ENCODE data around the gene VPS39.

VPS39 gene

GRCh38 chr15:42214600-42214999 lies 6.5 kb upstream of the VPS39 start:
- TF ChIP-seq GATA3 (IDR thresholded peaks at IDR 0.05; ENCODE audit: low read depth, low read length): no peak
- TF ChIP-seq GATA2 (IDR thresholded peaks at IDR 0.05; ENCODE audit: low read depth, low read length): no peak

- TF ChIP-seq GATA3 (IDR thresholded peaks at IDR 0.05; ENCODE audit: low read depth, low read length): no peak
- TF ChIP-seq GATA2 (IDR thresholded peaks at IDR 0.05; ENCODE audit: low read depth, low read length): no peak
Observed at GRCh38 chr15:42213511-42213910, 5.4 kb upstream of the VPS39 start.

- TF ChIP-seq GATA2 (IDR thresholded peaks at IDR 0.05; ENCODE audit: low read depth, low read length) (no peak), GATA3 (IDR thresholded peaks at IDR 0.05; ENCODE audit: low read depth, low read length) (no peak)
Observed at GRCh38 chr15:42210696-42211095, 2.6 kb upstream of the VPS39 start.

- TF ChIP-seq GATA2 (IDR thresholded peaks at IDR 0.05; ENCODE audit: low read depth, low read length) (no peak), GATA3 (IDR thresholded peaks at IDR 0.05; ENCODE audit: low read depth, low read length) (no peak)
Observed at GRCh38 chr15:42206406-42206805, 1.7 kb downstream of the VPS39 start.

GRCh38 chr15:42203891-42204290 lies 4.2 kb downstream of the VPS39 start:
- TF ChIP-seq GATA3 (IDR thresholded peaks at IDR 0.05; ENCODE audit: low read depth, low read length) (no peak), GATA2 (IDR thresholded peaks at IDR 0.05; ENCODE audit: low read depth, low read length) (no peak)

GRCh38 chr15:42202653-42203052 lies 5.5 kb downstream of the VPS39 start:
- peak; percentile 39; the same call in 1 of the 2 replicates for TF ChIP-seq GATA2 (IDR thresholded peaks at IDR 0.05; ENCODE audit: low read depth, low read length)
- TF ChIP-seq GATA3 (IDR thresholded peaks at IDR 0.05; ENCODE audit: low read depth, low read length): 0 out of 2 replicates have a peak, but pooled peaks have one; percentile 19

- TF ChIP-seq GATA2 (IDR thresholded peaks at IDR 0.05; ENCODE audit: low read depth, low read length): no peak
- no peak for TF ChIP-seq GATA3 (IDR thresholded peaks at IDR 0.05; ENCODE audit: low read depth, low read length)
Observed at GRCh38 chr15:42201801-42202200, 6.3 kb downstream of the VPS39 start.

GRCh38 chr15:42199126-42199525 lies 9.0 kb downstream of the VPS39 start:
- TF ChIP-seq GATA3 (IDR thresholded peaks at IDR 0.05; ENCODE audit: low read depth, low read length): no peak
- TF ChIP-seq GATA2 (IDR thresholded peaks at IDR 0.05; ENCODE audit: low read depth, low read length): no peak

GRCh38 chr15:42198516-42198915 lies 9.6 kb downstream of the VPS39 start:
- TF ChIP-seq GATA3 (IDR thresholded peaks at IDR 0.05; ENCODE audit: low read depth, low read length) (no peak), GATA2 (IDR thresholded peaks at IDR 0.05; ENCODE audit: low read depth, low read length) (no peak)

GRCh38 chr15:42194513-42194912 lies 13.6 kb downstream of the VPS39 start:
- TF ChIP-seq GATA2 (IDR thresholded peaks at IDR 0.05; ENCODE audit: low read depth, low read length) (no peak), GATA3 (IDR thresholded peaks at IDR 0.05; ENCODE audit: low read depth, low read length) (no peak)

GRCh38 chr15:42193383-42193782 lies 14.7 kb downstream of the VPS39 start:
- no peak for TF ChIP-seq GATA3 (IDR thresholded peaks at IDR 0.05; ENCODE audit: low read depth, low read length)
- TF ChIP-seq GATA2 (IDR thresholded peaks at IDR 0.05; ENCODE audit: low read depth, low read length): no peak

GRCh38 chr15:42191610-42192346 lies 16.3 kb downstream of the VPS39 start:
- TF ChIP-seq GATA2 (IDR thresholded peaks at IDR 0.05; ENCODE audit: low read depth, low read length): no peak
- TF ChIP-seq GATA3 (IDR thresholded peaks at IDR 0.05; ENCODE audit: low read depth, low read length): no peak

- TF ChIP-seq GATA2 (IDR thresholded peaks at IDR 0.05; ENCODE audit: low read depth, low read length) (no peak), GATA3 (IDR thresholded peaks at IDR 0.05; ENCODE audit: low read depth, low read length) (no peak)
Observed at GRCh38 chr15:42190370-42190769, 17.7 kb downstream of the VPS39 start.

- TF ChIP-seq GATA3 (IDR thresholded peaks at IDR 0.05; ENCODE audit: low read depth, low read length) (no peak), GATA2 (IDR thresholded peaks at IDR 0.05; ENCODE audit: low read depth, low read length) (no peak)
Observed at GRCh38 chr15:42185801-42186200, 22.3 kb downstream of the VPS39 start.

- no peak for TF ChIP-seq GATA3 (IDR thresholded peaks at IDR 0.05; ENCODE audit: low read depth, low read length)
- TF ChIP-seq GATA2 (IDR thresholded peaks at IDR 0.05; ENCODE audit: low read depth, low read length): no peak
Observed at GRCh38 chr15:42184736-42185135, 23.4 kb downstream of the VPS39 start.
